H1 (cell line): Measurements from ENCODE around the gene ZNF512B. TPM values are rescaled to one million over a fixed set of nuclear protein-coding genes. Genes with fewer than 3 reads are reported as not detected.

Experiments
- ATF2 ChIP-seq: IDR thresholded peaks from 2 replicates; pipeline ENCODE4 v1.6.1; 2012; ENCODE audit warnings: low read length, inconsistent platforms
- CEBPB ChIP-seq: IDR thresholded peaks from 2 replicates; pipeline ENCODE4 v1.6.1; 2012; ENCODE audit warnings: low read depth, low read length
- SP2 ChIP-seq: IDR thresholded peaks from 2 replicates; pipeline ENCODE4 v1.6.1; 2012; ENCODE audit warnings: mild to moderate bottlenecking, low read length, inconsistent platforms
- TBP ChIP-seq: IDR thresholded peaks from 2 replicates; pipeline ENCODE4 v1.6.1; 2011; ENCODE audit warnings: low read depth, low read length, improper control_type of control experiment
- microRNA counts: library from miRNA; unstranded; fragments of <30 nt; microRNA quantifications from one replicate; lab custom pipeline; 2015
- microRNA-seq, 2 experiments: library from miRNA; unstranded; fragments of <30 nt; microRNA quantifications; one replicate each; pipeline versions ENCODE4 to v1.2.0, GENCODE V29; 2016 to 2020; ENCODE audit warnings: borderline microRNAs expressed in 2 of 2, borderline number of aligned reads in 2 of 2, borderline replicate concordance in 1 of 2
- polyA plus RNA-seq, 7 experiments: library from polyadenylated mRNA; depleted of rRNA in 3 of 7; stranded (reverse) in 5 of 7; unstranded in 2 of 7; fragments of >200 nt in 5 of 7; fragments of 200-250 nt in 2 of 7; gene quantifications; 1 replicate in 5 of 7; 2 replicates in 1 of 7; 4 replicates in 1 of 7; pipeline versions ENCODE4 v1.2.1 to v1.2.3, GENCODE V29; 2011 to 2013; ENCODE audit warnings: missing spikeins in 2 of 7, mixed read lengths in 2 of 7
- small RNA-seq: library from polyadenylated mRNA; stranded (forward); fragments of <200 nt; extraction: miRNeasy Mini kit (QIAGEN cat#:217004); gene quantifications from one replicate; pipeline ENCODE3, GENCODE V24; 2013; ENCODE audit not compliant: insufficient read depth
- total RNA-seq: library from RNA; stranded (reverse); fragmentation: NEBNext Ultra II Directional; extraction: Animal tissue kit (Norgen Biotek cat#: 25700); gene quantifications from 2 replicates; pipeline ENCODE4 v1.2.1, GENCODE V29; 2021

The ZNF512B gene
- total and polyA plus RNA-seq, 2 of the 8 experiments (the other 6 are each of a cell fraction or from before 2014, with no cell fraction given), result 7.3 to 26.6 TPM

- no peak for TF ChIP-seq ATF2
- TF ChIP-seq CEBPB, result no peak
- TF ChIP-seq SP2, result no peak
- TF ChIP-seq TBP, result no peak
- TF ChIP-seq, all 59 proteins: peak for 0
These were observed 61.6 kb downstream of the ZNF512B start (continued) for GRCh38 chr20:63908008-63908682.

MicroRNA genes within 50 kb of the gene (microRNA counts, 767-probe panel; counts per million panel counts)
- microRNA hsa-miR-1914-5p (lab: Ali Mortazavi, UCI), result 879 counts per million, percentile 95 among the panel's probes with 10 or more counts
- 879 counts per million, percentile 95 among the panel's probes with 10 or more counts for microRNA hsa-miR-647 (lab: Ali Mortazavi, UCI)
- microRNA hsa-miR-941 (lab: Ali Mortazavi, UCI), result 879 counts per million, percentile 95 among the panel's probes with 10 or more counts

Small RNA genes within 50 kb of the gene (microRNA-seq; reads per million reads assigned to microRNA genes)
- gene MIR1914 (0 to 0.81 reads per million in 2 experiments), gene MIR647 (0 reads per million in 2 experiments), gene MIR941-1 (0 reads per million in 2 experiments), gene MIR941-2 (0 reads per million in 2 experiments), gene MIR941-3 (0 reads per million in 2 experiments), gene MIR941-4 (0 reads per million in 2 experiments), gene MIR941-5 (0 reads per million in 2 experiments)

Small RNA genes within 50 kb of the gene (small RNA-seq; reads per million reads assigned to genes)
- gene MIR647 (not detected), gene MIR941-2 (not detected), gene MIR941-4 (not detected), gene MIR941-5 (not detected), gene RNU1-134P (not detected)

Other genes starting within 250 kb of the ZNF512B start
- 3.3 and 4.5 TPM in 2 replicates for gene LIME1, start 233.3 kb downstream of the ZNF512B start, total RNA-seq
- gene LIME1, start 233.3 kb downstream of the ZNF512B start, polyA plus RNA-seq (2011; rRNA removed), result 5.9 and 9.5 TPM in 2 replicates
- 25.0 and 29.1 TPM in 2 replicates for gene SLC2A4RG, start 230.2 kb downstream of the ZNF512B start, total RNA-seq
- 15.9 and 32.9 TPM in 2 replicates for gene SLC2A4RG, start 230.2 kb downstream of the ZNF512B start, polyA plus RNA-seq (2011; rRNA removed)
- gene ZBTB46, start 138.7 kb downstream of the ZNF512B start, total RNA-seq, result 21.1 and 22.4 TPM in 2 replicates
- gene ZBTB46, start 138.7 kb downstream of the ZNF512B start, polyA plus RNA-seq (2011; rRNA removed), result 6.4 and 10.7 TPM in 2 replicates
- gene ABHD16B, start 108.4 kb downstream of the ZNF512B start, total RNA-seq, result not detected in 2 replicates
- gene ABHD16B, start 108.4 kb downstream of the ZNF512B start, polyA plus RNA-seq (2011; rRNA removed), result 0.05 TPM in 1 of 2 replicates, not detected in the other
- 77.1 and 78.1 TPM in 2 replicates for gene TPD52L2, start 104.7 kb downstream of the ZNF512B start, total RNA-seq
- gene TPD52L2, start 104.7 kb downstream of the ZNF512B start, polyA plus RNA-seq (2011; rRNA removed), result 80.2 and 96.5 TPM in 2 replicates
- gene DNAJC5, start 74.8 kb downstream of the ZNF512B start, total RNA-seq, result 31.2 and 32.8 TPM in 2 replicates
- gene DNAJC5, start 74.8 kb downstream of the ZNF512B start, polyA plus RNA-seq (2011; rRNA removed), result 19.2 and 25.0 TPM in 2 replicates
- gene UCKL1, start 13.5 kb downstream of the ZNF512B start, total RNA-seq, result 36.5 and 37.4 TPM in 2 replicates
- 91.2 and 106 TPM in 2 replicates for gene UCKL1, start 13.5 kb downstream of the ZNF512B start, polyA plus RNA-seq (2011; rRNA removed)
- 3.0 and 3.8 TPM in 2 replicates for gene SAMD10, start 9.7 kb upstream of the ZNF512B start, total RNA-seq
- 5.2 and 6.4 TPM in 2 replicates for gene SAMD10, start 9.7 kb upstream of the ZNF512B start, polyA plus RNA-seq (2011; rRNA removed)
- 76.9 and 80.7 TPM in 2 replicates for gene PRPF6, start 11.2 kb upstream of the ZNF512B start, total RNA-seq
- 27.9 and 42.8 TPM in 2 replicates for gene PRPF6, start 11.2 kb upstream of the ZNF512B start, polyA plus RNA-seq (2011; rRNA removed)
- gene C20orf204, start 66.3 kb upstream of the ZNF512B start, total RNA-seq, result 0.52 and 0.61 TPM in 2 replicates
- 0.39 and 0.96 TPM in 2 replicates for gene C20orf204, start 66.3 kb upstream of the ZNF512B start, polyA plus RNA-seq (2011; rRNA removed)
- 0.23 TPM in 1 of 2 replicates, not detected in the other for gene SOX18, start 79.7 kb upstream of the ZNF512B start, total RNA-seq
- 0.08 and 0.09 TPM in 2 replicates for gene SOX18, start 79.7 kb upstream of the ZNF512B start, polyA plus RNA-seq (2011; rRNA removed)
- gene TCEA2, start 93.3 kb upstream of the ZNF512B start, total RNA-seq, result 41.4 and 46.3 TPM in 2 replicates
- gene TCEA2, start 93.3 kb upstream of the ZNF512B start, polyA plus RNA-seq (2011; rRNA removed), result 42.3 and 66.0 TPM in 2 replicates
- gene RGS19, start 109.6 kb upstream of the ZNF512B start, total RNA-seq, result 12.7 and 13.1 TPM in 2 replicates
- gene RGS19, start 109.6 kb upstream of the ZNF512B start, polyA plus RNA-seq (2011; rRNA removed), result 16.8 and 21.9 TPM in 2 replicates
- gene OPRL1, start 110.2 kb upstream of the ZNF512B start, total RNA-seq, result 0.52 and 0.63 TPM in 2 replicates
- gene OPRL1, start 110.2 kb upstream of the ZNF512B start, polyA plus RNA-seq (2011; rRNA removed), result 0.98 and 2.0 TPM in 2 replicates
- gene LKAAEAR1, start 114.5 kb upstream of the ZNF512B start, total RNA-seq, result 0.41 and 0.52 TPM in 2 replicates
- gene LKAAEAR1, start 114.5 kb upstream of the ZNF512B start, polyA plus RNA-seq (2011; rRNA removed), result 0.53 and 0.91 TPM in 2 replicates
- not detected in 2 replicates for gene NPBWR2, start 137.6 kb upstream of the ZNF512B start, total RNA-seq
- not detected in 2 replicates for gene NPBWR2, start 137.6 kb upstream of the ZNF512B start, polyA plus RNA-seq (2011; rRNA removed)
- 1.1 and 2.0 TPM in 2 replicates for gene MYT1, start 194.5 kb upstream of the ZNF512B start, total RNA-seq
- gene MYT1, start 194.5 kb upstream of the ZNF512B start, polyA plus RNA-seq (2011; rRNA removed), result 0.63 and 1.0 TPM in 2 replicates